DND-41 (cell line): Measurements from ENCODE around the gene ATP2B1.

Experiments
- ATAC-seq: fragments of 200-7000 bp; cut with Tn5 transposase; 3 replicates; pipeline ENCODE4 v1.9.1; 2021; ENCODE audit warnings: low read depth; ENCODE audit not compliant: insufficient read depth
- DNase-seq: peaks from one replicate; pipeline ENCODE4 v3.0.0-alpha.2; 2020
- H2AFZ ChIP-seq: 2 replicates; pipeline ENCODE4 v1.6.0; 2012; ENCODE audit warnings: low read depth, low read length
- H3K27ac ChIP-seq: 2 replicates; pipeline ENCODE4 v1.5.1; 2012; ENCODE audit warnings: low read length, inconsistent platforms
- H3K27me3 ChIP-seq: fragments of 200-600 bp; sonication (generic); 2 replicates; pipeline ENCODE4 v1.6.0; 2012; ENCODE audit warnings: low read length, mild to moderate bottlenecking, inconsistent platforms; ENCODE audit not compliant: insufficient read depth, poor library complexity
- H3K36me3 ChIP-seq: 2 replicates; pipeline ENCODE4 v1.5.1; 2012; ENCODE audit warnings: low read length, inconsistent platforms; ENCODE audit not compliant: insufficient read depth
- H3K4me1 ChIP-seq: 2 replicates; pipeline ENCODE4 v1.5.1; 2012; ENCODE audit warnings: mild to moderate bottlenecking, low read length; ENCODE audit not compliant: insufficient read depth
- H3K4me2 ChIP-seq: 2 replicates; pipeline ENCODE4 v1.6.0; 2012; ENCODE audit warnings: mild to moderate bottlenecking, moderate library complexity, low read length, inconsistent platforms; ENCODE audit not compliant: insufficient read depth
- H3K4me3 ChIP-seq, 2 experiments: fragments of 200-600 bp in 1 of 2; shearing (Covaris generic) in 1 of 2; 2 replicates each; pipeline ENCODE4 v1.5.1; 2012 to 2016; ENCODE audit warnings: inconsistent platforms in 2 of 2, low read length in 2 of 2, mild to moderate bottlenecking in 2 of 2, low read depth in 1 of 2, moderate library complexity in 1 of 2
- H3K79me2 ChIP-seq: 2 replicates; pipeline ENCODE4 v1.6.0; 2012; ENCODE audit warnings: low read length, inconsistent platforms; ENCODE audit not compliant: insufficient read depth
- H3K9ac ChIP-seq: 2 replicates; pipeline ENCODE4 v1.6.0; 2012; ENCODE audit warnings: low read depth, mild to moderate bottlenecking, inconsistent platforms, low read length, moderate library complexity
- H3K9me3 ChIP-seq: 2 replicates; pipeline ENCODE4 v1.5.1; 2012; ENCODE audit warnings: low read length, moderate library complexity, mild to moderate bottlenecking, inconsistent platforms; ENCODE audit not compliant: insufficient read depth, severe bottlenecking
- H4K20me1 ChIP-seq: 2 replicates; pipeline ENCODE4 v1.6.0; 2012; ENCODE audit warnings: low read length; ENCODE audit not compliant: insufficient read depth
- CTCF ChIP-seq: IDR thresholded peaks from 2 replicates; pipeline ENCODE4 v1.5.1; 2012; ENCODE audit warnings: borderline replicate concordance, low read length, moderate library complexity, mild to moderate bottlenecking; ENCODE audit not compliant: poor library complexity, severe bottlenecking; ENCODE audit errors: extremely low read depth
- EZH2 ChIP-seq: IDR thresholded peaks from 3 replicates; pipeline ENCODE4 v1.6.1; 2012; ENCODE audit warnings: borderline replicate concordance, low read depth, mild to moderate bottlenecking, moderate library complexity, low read length, inconsistent platforms; ENCODE audit not compliant: severe bottlenecking

ATP2B1 gene

GRCh38 chr12:89636052-89636775 is 72.4 kb downstream of the ATP2B1 start:
- ATAC-seq (no peak), DNase-seq (no peak)
- Histone ChIP-seq H3K36me3 (peaks cover 21% of the 10 kb centered on the region; the same call in 1 of the 2 replicates), H3K27ac (no peak overlapping the region), H3K27me3 (no peaks in the 10 kb centered on the region), H3K79me2 (no peaks in the 10 kb centered on the region), H3K4me3 (no peak overlapping the region), H3K9ac (no peak overlapping the region), H4K20me1 (no peaks in the 10 kb centered on the region), H3K4me2 (no peak overlapping the region), H3K9me3 (no peaks in the 10 kb centered on the region), H2AFZ (no peak overlapping the region), H3K4me1 (no peaks in the 10 kb centered on the region)
- TF ChIP-seq EZH2, result no peak
- TF ChIP-seq CTCF, result no peak

- Histone ChIP-seq H3K79me2 (no peaks in the 10 kb centered on the region), H4K20me1 (no peaks in the 10 kb centered on the region), H3K9me3 (no peaks in the 10 kb centered on the region), H3K4me3 (no peak overlapping the region), H3K27me3 (no peaks in the 10 kb centered on the region), H3K36me3 (peaks cover 21% of the 10 kb centered on the region; the same call in 1 of the 2 replicates), H3K9ac (no peak overlapping the region), H2AFZ (no peak overlapping the region), H3K4me1 (no peaks in the 10 kb centered on the region), H3K4me2 (no peak overlapping the region), H3K27ac (no peak overlapping the region)
- no peak for ATAC-seq
- no peak for DNase-seq
- TF ChIP-seq EZH2 (no peak), CTCF (no peak)
Observed at GRCh38 chr12:89634508-89634907, 74.1 kb downstream of the ATP2B1 start.

GRCh38 chr12:89632778-89633177 is 75.9 kb downstream of the ATP2B1 start:
- H4K20me1 ChIP-seq, result no peaks in the 10 kb centered on the region
- no peak for DNase-seq

More at GRCh38 chr12:89632778-89633177, 75.9 kb downstream of the ATP2B1 start:
- H3K4me3 ChIP-seq, result no peak overlapping the region
- no peak for ATAC-seq
- H3K9ac ChIP-seq, result no peak overlapping the region
- no peak overlapping the region for H2AFZ ChIP-seq
- TF ChIP-seq CTCF (no peak), EZH2 (no peak)
- no peak overlapping the region for H3K27ac ChIP-seq
- no peaks in the 10 kb centered on the region for H3K27me3 ChIP-seq
- H3K9me3 ChIP-seq, result no peaks in the 10 kb centered on the region
- H3K4me1 ChIP-seq, result no peaks in the 10 kb centered on the region
- H3K4me2 ChIP-seq, result no peak overlapping the region
- peaks cover 33% of the 10 kb centered on the region for H3K36me3 ChIP-seq
- no peaks in the 10 kb centered on the region for H3K79me2 ChIP-seq
